GM10248 (cell line): Measurements from ENCODE around the gene CBLN3.
A peak's percentile ranks its signal among the peaks of the same experiment; 100 is the strongest.
"Not testable (repeated sequence)": the region's sequence is repeated elsewhere in the genome, so short reads cannot be mapped to it uniquely, and the experiment has no call there.

ENCODE experiments used
- CTCF ChIA-PET: fragments of 300-600 bp; sonication (Branson Sonifier 250); formaldehyde crosslinking; extraction: SDS; loops from one replicate; lab custom pipeline; 2021; ENCODE audit warnings: antibody characterized with exemption; lab: Yijun Ruan, JAX
- POLR2A ChIA-PET: fragments of 350-650 bp; sonication (Branson Sonifier 250); formaldehyde crosslinking; extraction: SDS; loops from one replicate; lab custom pipeline; 2020; ENCODE audit warnings: antibody characterized with exemption; lab: Yijun Ruan, JAX
- DNase-seq: peaks from one replicate; pipeline ENCODE4 v3.0.0; 2012; ENCODE audit errors: extremely low spot score
- CTCF ChIP-seq: IDR thresholded peaks from 2 replicates; pipeline ENCODE4 v1.5.1; 2012; ENCODE audit warnings: mild to moderate bottlenecking, low read depth; ENCODE audit errors: extremely low read depth, missing control alignments, control extremely low read depth

The CBLN3 gene

DNA sequence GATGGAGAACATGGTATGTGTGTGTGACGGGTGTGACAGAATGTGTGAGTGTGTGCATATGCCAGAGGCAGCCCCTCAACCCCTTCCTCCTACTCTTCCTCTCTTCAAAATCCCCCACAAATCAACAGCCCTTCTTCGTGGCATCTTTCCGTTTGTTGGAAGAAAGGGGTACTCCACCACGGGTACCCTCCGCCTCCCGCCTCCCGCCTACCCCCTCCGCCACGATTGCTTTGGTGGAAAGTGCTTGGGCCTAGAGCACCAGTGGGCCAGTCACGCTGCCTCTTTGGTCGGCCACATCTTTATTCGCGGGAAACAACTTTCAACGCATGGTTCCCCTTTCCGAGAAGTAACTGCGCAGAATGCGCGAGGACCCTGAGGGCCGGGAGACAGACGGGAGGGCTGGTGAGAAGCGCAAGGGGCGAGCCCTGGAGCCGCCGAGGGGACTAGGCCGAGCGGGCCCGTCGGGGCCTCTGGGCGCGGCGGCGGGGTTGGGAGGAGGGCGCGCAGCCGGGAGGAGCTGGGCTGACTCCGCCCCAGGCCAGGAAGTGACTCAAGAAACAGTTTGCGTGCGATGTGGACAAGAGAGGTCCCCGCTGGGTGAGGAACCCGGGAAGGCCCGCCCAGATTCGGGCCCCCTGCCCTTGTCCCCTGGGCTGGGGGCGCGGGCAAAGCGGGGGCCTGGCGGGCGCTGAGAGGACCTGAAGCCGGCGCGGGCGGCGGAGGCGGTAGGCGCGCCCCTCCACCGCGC lies at the start of gene CBLN3, which contains the start of gene KHNYN:
Gene CBLN3 (minus strand): TSS at position 274 of the 748 bp plus-strand sequence. CDS start 614 bp downstream, outside the sequence.
Gene KHNYN (plus strand): TSS at position 560 of the 748 bp plus-strand sequence. CDS start 777 bp downstream, outside the sequence.
- ChIA-PET POLR2A (interaction anchor here (0.6 to 2.5 kb wide), 7 partner anchors 12 to 216 kb away, joined by 3 to 12 read pairs (median 4); partner anchors contain the start of genes CHMP4A, SDR39U1 and TINF2), CTCF (interaction anchor here (1.0 to 10.2 kb wide), 12 partner anchors 7 to 187 kb away, joined by 3 to 629 read pairs (median 24); partner anchors contain the start of genes ADCY4, CIDEB, LTB4R and LTB4R2)
- DNase-seq = peak; percentile 97
- no peak for TF ChIP-seq CTCF

DNA sequence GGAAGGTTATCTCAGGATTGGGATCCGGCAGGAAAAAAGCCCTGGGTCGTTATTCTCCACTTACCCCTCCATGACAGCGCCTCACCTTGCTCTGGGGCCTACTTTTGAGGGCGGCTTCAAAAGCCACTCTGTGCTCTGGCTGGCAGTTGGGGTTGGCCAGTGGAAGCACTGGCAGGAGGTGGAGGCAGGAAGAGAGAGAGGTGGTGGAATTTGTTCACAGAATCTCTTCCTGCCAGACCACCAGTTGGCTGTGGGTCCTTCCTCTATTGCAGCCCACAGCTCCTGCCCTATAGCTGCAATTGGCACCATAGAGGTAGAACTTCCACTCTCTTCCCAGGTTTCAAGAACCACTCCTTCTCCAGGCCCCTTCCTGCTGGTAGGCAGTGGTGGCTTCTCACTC lies 45.8 kb upstream of the CBLN3 start:
- no peak for DNase-seq
- ChIA-PET POLR2A (no interaction called here), CTCF (interaction anchor here (1.6 kb wide), 1 partner anchor 8 kb away, joined by 6 read pairs; no protein-coding TSS in a partner anchor)
- no peak for TF ChIP-seq CTCF

GRCh38 chr14:24473211-24473610 lies 43.7 kb upstream of the CBLN3 start:
- ChIA-PET POLR2A (no interaction called here), CTCF (interaction anchor here (1.3 kb wide), 1 partner anchor 8 kb away, joined by 4 read pairs; no protein-coding TSS in a partner anchor)
- no peak for TF ChIP-seq CTCF
- DNase-seq = no peak

GRCh38 chr14:24470450-24470849 lies 41.0 kb upstream of the CBLN3 start:
- CTCF ChIA-PET = interaction anchor here (1.0 to 2.0 kb wide), 2 partner anchors 13 to 14 kb away, joined by 3 to 4 read pairs; no protein-coding TSS in a partner anchor

DNA sequence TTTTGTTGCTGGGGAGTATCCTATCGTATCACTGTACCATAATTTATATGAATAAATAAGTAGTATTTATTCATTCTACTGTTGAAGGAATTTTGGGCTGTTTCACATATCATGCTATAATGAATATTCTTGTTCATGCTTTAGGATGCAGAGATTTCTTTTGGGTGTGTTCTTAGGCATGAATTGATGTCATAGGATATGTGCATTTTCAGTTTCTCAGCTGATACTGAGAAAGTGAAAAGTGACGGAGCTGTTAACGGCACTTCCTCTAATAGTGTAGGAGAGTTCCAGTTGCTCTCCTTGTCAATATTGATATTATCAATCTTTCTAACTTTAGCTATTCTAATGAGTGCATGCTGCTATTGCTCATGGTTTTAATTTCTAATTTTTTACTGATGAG lies 36.3 kb upstream of the CBLN3 start:
- CTCF ChIA-PET = no interaction called here
- TF ChIP-seq CTCF = no peak
- no peak for DNase-seq
- POLR2A ChIA-PET = no interaction called here

More at GRCh38 chr14:24470450-24470849, 41.0 kb upstream of the CBLN3 start:
- POLR2A ChIA-PET, DNase-seq: not testable (repeated sequence)

DNA sequence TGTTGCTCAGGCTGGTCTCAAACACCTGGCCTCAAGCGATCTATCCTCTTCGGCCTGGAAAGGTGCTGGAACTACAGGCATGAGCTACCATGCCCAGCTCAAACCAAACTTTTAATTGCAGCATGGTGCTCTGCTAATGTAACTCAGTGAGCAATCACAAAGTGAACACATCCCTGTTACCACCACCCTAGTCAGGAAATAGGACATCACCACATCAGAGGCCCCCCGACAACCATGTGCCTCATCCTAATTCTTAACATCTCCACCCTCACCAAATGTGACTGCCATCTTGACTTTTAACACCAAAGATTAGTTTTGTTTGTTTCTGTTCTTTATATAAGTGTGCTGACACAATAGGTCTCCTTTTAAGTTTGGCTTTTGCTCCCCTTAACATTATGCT lies 35.9 kb upstream of the CBLN3 start:
- TF ChIP-seq CTCF = no peak
- DNase-seq = no peak
- ChIA-PET POLR2A (no interaction called here), CTCF (no interaction called here)
